Ureter (tissue), 1 donor: Measurements from ENCODE around the gene HEY2. TPM values are rescaled to one million over a fixed set of nuclear protein-coding genes. Genes with fewer than 3 reads are reported as not detected.
"Not testable (repeated sequence)": the region's sequence is repeated elsewhere in the genome, so short reads cannot be mapped to it uniquely, and the experiment has no call there.

Experiments used
- DNase-seq: peaks from one replicate; pipeline ENCODE4 v3.0.0-alpha.2; 2020; ENCODE audit warnings: low spot score
- total RNA-seq: library from RNA; stranded (reverse); gene quantifications from one replicate; pipeline ENCODE4 v1.2.4, GENCODE V29; 2023
- donor health status: DM: yes; HTN: yes; CAD: no.

HEY2 gene
- total RNA-seq, 1 donor from 2014 or later: 2.0 TPM

GRCh38 chr6:125795301-125795700, 45.9 kb downstream of the HEY2 start:
- no peak for DNase-seq

- no peak for DNase-seq
Measured at GRCh38 chr6:125797120-125797885, 47.9 kb downstream of the HEY2 start.

- no peak for DNase-seq
Measured at GRCh38 chr6:125797886-125798444, 48.5 kb downstream of the HEY2 start.

DNA sequence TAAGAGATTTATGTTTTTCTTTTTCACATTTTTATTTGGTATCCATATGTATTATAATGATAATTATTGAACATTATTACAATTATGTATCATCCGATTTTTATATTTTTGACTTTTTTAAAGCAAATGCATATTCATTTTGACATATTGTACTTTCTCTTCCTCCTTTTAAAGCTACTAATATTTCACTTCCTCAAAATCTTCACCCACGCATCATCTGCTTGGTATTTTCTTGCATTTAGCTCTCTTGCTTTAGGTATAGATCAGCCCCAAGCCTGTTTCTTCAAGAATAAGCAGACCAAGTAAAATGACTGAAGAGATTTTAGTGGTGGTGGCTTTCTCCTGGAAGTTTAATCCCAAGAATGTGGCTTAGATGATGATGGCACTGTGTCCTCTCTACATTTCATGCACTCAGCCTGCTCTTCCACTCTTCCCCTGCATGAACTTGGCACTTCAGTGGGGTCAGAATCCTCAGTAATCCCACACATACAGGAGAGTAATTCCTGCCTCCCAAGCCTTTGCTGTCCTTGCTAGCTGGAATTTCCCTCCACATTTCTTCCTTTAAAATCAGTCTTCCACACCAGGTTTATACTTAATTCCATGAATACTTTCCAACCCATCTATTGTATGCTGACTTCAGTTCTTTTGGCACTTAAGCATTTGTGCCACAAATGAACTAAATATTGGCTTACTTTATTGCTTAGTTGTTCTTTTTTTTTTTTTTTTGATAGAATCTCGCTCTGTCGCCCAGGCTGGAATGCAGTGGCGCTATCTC, 49.5 kb downstream of the HEY2 start:
- DNase-seq: no peak

DNA sequence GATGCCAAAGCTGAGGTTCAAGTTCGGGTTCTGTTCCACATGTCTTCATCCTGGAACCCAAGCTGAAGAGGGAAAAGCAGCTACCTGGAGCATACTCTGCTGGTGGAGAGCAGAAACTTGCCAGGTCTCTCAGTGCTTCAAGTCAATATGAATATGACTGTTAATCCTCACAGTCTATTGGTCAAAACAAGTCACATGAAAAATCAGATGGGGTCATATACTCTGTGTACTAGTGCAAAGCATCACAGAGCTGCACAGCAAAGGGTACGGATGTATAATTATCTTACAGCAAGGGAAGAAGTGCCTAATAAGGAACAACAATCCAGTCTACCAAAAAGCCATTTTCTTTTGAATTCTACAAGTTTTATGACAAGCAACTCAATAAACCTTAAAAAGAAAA, 53.0 kb downstream of the HEY2 start:
- DNase-seq: no peak

GRCh38 chr6:125802943-125803377, 53.5 kb downstream of the HEY2 start:
- DNase-seq: no peak

DNA sequence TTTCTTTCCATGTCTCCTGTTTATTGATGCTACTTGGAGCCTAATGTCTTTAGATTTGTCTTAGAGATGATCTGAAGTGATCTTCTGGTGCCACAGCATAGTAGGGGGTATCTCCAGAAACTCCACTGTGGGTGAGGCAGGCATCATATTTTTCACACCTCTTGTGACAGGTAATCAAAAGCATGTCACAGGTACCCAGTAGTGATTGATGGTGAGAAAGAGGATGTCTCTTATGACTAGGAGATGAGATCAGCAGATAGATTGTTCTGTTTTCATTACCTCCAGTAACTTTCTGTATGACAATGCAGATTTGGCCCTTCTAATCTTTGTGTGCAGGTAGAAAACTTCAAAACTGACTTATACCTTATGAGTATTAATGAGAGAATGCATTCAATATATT, 54.8 kb downstream of the HEY2 start:
- DNase-seq: no peak

- DNase-seq: not testable (repeated sequence)
Measured at GRCh38 chr6:125804866-125805425, 55.5 kb downstream of the HEY2 start.

DNA sequence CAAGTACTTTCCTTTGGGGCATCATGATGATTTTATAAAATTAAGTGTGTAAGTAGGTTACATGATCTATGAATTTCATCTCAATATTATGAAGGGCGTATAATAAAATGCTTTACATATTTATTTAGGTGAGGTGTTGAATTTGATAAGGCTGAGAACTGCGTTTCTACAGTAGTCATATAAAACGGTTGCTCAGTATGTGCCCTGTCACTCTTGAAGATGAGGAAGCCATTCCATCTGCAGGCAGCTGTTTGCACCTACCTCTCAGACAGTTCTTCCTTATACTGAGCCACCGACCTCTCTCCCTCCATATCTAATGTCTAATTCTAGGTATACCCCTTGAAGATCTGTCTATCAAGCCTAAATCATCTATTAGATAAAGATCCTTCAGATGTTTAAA, 57.4 kb downstream of the HEY2 start:
- DNase-seq: no peak

GRCh38 chr6:125807293-125807692, 57.9 kb downstream of the HEY2 start:
- DNase-seq: no peak

DNA sequence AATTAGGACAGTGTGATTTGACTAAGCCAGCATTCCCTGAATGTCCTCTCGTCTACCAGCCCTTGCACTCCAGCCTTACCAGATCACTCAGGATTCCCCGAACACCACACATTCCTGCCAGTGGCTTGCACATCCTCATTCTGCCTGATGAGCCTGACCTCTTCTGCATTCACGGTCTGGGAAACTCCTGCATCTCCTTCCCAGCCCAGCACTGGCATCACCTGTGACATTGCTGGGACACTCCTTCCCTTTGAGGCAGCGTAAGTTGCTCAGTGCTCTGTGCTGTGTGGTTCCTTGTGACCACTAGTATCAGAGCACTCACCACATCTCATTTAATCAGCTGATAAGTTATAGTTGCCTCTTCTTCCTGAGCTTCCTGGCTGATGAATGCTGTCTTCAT, 58.6 kb downstream of the HEY2 start:
- DNase-seq: no peak

- no peak for DNase-seq
Measured at GRCh38 chr6:125808591-125808990, 59.2 kb downstream of the HEY2 start.

DNA sequence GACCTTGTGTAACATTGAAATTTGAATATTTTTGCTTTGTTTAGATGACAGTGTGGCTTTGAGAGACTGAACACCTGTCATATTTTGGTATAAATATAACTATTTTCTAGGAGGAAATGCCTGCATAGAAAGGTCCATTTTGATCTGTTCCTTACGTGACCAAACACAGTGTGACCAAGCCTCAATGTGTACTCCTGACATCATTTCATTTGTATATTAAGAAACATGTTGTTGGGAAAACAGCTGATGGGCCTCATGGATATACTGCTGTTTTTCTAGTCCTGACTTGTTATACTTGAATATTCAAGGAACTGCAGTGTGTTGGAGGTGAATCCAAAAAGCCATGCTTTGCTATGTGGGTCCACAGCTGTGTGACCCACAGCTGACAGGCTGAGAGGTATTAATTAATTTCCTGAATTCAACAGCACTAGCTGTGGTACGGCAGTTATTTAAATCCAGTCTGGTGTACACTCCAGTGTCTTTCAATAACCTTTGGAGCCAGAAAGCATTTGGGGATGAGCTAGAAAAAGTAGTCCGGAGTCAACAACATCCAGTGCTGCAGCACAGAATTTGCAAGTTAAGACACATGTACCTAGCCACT, 60.2 kb downstream of the HEY2 start:
- no peak for DNase-seq

DNA sequence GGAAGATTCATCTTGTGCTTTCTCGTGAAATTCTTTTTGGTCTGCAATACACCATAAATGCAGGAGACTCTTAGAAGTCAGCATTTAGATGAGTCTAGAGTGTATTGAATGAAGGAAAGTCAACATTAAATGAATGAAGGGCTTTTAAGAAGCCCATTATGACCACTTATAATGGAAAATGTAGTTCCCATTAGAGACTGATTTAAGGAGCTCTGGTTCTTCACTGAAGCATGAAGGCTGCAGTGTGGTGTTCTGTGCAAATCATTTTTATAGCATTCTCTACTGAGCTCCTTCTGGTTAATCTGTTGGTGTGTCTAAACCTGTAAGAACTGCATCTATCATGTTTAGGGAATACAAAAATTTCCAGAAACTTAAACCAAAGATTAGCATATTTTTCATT, 61.0 kb downstream of the HEY2 start:
- DNase-seq: no peak

Other genes with a start within 250 kb of the HEY2 start
- 62.8 TPM for gene NCOA7, start 41.3 kb downstream of the HEY2 start, total RNA-seq
- gene HINT3, start 207.1 kb downstream of the HEY2 start, total RNA-seq: 20.6 TPM
- gene TRMT11, start 236.9 kb downstream of the HEY2 start, total RNA-seq: 27.4 TPM